ENCODE measurements around the gene BCL11B. TPM values are rescaled to one million over a fixed set of nuclear protein-coding genes. Genes with fewer than 3 reads are reported as not detected.

Gene BCL11B
- total RNA-seq, 1 donor from 2014 or later = 1.3 TPM

GRCh38 chr14:99176156-99176945 lies 95.6 kb downstream of the BCL11B start:
- H2AFZ ChIP-seq (replicated peaks) = no peak overlapping the region
- Mint-ChIP-seq H3K9me3 (no peaks in the 10 kb centered on the region), H3K4me3 (no peak overlapping the region), H3K36me3 (no peaks in the 10 kb centered on the region), H3K27me3 (ENCODE audit: insufficient read depth, low read depth) (no peaks in the 10 kb centered on the region), H3K4me1 (peaks cover 10% of the 10 kb centered on the region), H3K27ac (no peak overlapping the region)
- no peak overlapping the region for H3K4me3 ChIP-seq
- H3F3A ChIP-seq (ENCODE audit: low read depth) = no peaks in the 10 kb centered on the region
- H3K9ac ChIP-seq = no peak overlapping the region
- no peaks in the 10 kb centered on the region for H3K9me3 ChIP-seq (ENCODE audit: low read depth)
- no peak overlapping the region for H3K27ac ChIP-seq
- H3K4me1 ChIP-seq = no peaks in the 10 kb centered on the region
- no peaks in the 10 kb centered on the region for H3K36me3 ChIP-seq
- no peak overlapping the region for H3K4me2 ChIP-seq
- TF ChIP-seq EZH2 (IDR thresholded peaks at IDR 0.05) (no peak), EZH2phosphoT487 (IDR thresholded peaks at IDR 0.05) (no peak), CTCF (IDR thresholded peaks at IDR 0.05) (no peak)
- H4K20me1 ChIP-seq (ENCODE audit: low read depth) = no peaks in the 10 kb centered on the region
- no peaks in the 10 kb centered on the region for H3K27me3 ChIP-seq
- no peak for DNase-seq (ENCODE audit: low spot score)
- H3K79me2 ChIP-seq (ENCODE audit: low read depth) = no peaks in the 10 kb centered on the region

GRCh38 chr14:99175331-99176155 lies 96.5 kb downstream of the BCL11B start:
- DNase-seq (ENCODE audit: low spot score) = no peak
- Histone ChIP-seq H4K20me1 (ENCODE audit: low read depth) (no peaks in the 10 kb centered on the region), H3K4me2 (no peak overlapping the region), H3K79me2 (ENCODE audit: low read depth) (no peaks in the 10 kb centered on the region), H3K4me3 (no peak overlapping the region), H3F3A (ENCODE audit: low read depth) (no peaks in the 10 kb centered on the region), H3K36me3 (no peaks in the 10 kb centered on the region), H3K4me1 (no peaks in the 10 kb centered on the region), H3K9ac (no peak overlapping the region), H3K27ac (no peak overlapping the region), H3K27me3 (no peaks in the 10 kb centered on the region), H3K9me3 (ENCODE audit: low read depth) (no peaks in the 10 kb centered on the region), H2AFZ (replicated peaks) (no peak overlapping the region)
- H3K4me1 Mint-ChIP-seq = peaks cover 10% of the 10 kb centered on the region
- H3K9me3 Mint-ChIP-seq = no peaks in the 10 kb centered on the region
- H3K36me3 Mint-ChIP-seq = no peaks in the 10 kb centered on the region
- TF ChIP-seq EZH2phosphoT487 (IDR thresholded peaks at IDR 0.05) (no peak), EZH2 (IDR thresholded peaks at IDR 0.05) (no peak), CTCF (IDR thresholded peaks at IDR 0.05) (no peak)
- no peak overlapping the region for H3K4me3 Mint-ChIP-seq
- no peak overlapping the region for H3K27ac Mint-ChIP-seq
- H3K27me3 Mint-ChIP-seq (ENCODE audit: insufficient read depth, low read depth) = no peaks in the 10 kb centered on the region

- Histone ChIP-seq H3K4me1 (peaks cover 4% of the 10 kb centered on the region), H3K27ac (no peak overlapping the region), H3K9ac (no peak overlapping the region), H3K9me3 (ENCODE audit: low read depth) (no peaks in the 10 kb centered on the region), H3K27me3 (no peaks in the 10 kb centered on the region), H3K4me2 (no peak overlapping the region), H2AFZ (replicated peaks) (no peak overlapping the region), H4K20me1 (ENCODE audit: low read depth) (no peaks in the 10 kb centered on the region), H3K4me3 (no peak overlapping the region), H3K36me3 (no peaks in the 10 kb centered on the region), H3K79me2 (ENCODE audit: low read depth) (no peaks in the 10 kb centered on the region), H3F3A (ENCODE audit: low read depth) (no peaks in the 10 kb centered on the region)
- no peak overlapping the region for H3K27ac Mint-ChIP-seq
- DNase-seq (ENCODE audit: low spot score) = no peak
- no peak for TF ChIP-seq EZH2 (IDR thresholded peaks at IDR 0.05)
- TF ChIP-seq CTCF (IDR thresholded peaks at IDR 0.05) = no peak
- TF ChIP-seq EZH2phosphoT487 (IDR thresholded peaks at IDR 0.05) = no peak
- no peaks in the 10 kb centered on the region for H3K9me3 Mint-ChIP-seq
- H3K4me3 Mint-ChIP-seq = no peak overlapping the region
- H3K27me3 Mint-ChIP-seq (ENCODE audit: insufficient read depth, low read depth) = no peaks in the 10 kb centered on the region
- H3K36me3 Mint-ChIP-seq = no peaks in the 10 kb centered on the region
- peaks cover 7% of the 10 kb centered on the region for H3K4me1 Mint-ChIP-seq
Measured at GRCh38 chr14:99174770-99175319, 97.2 kb downstream of the BCL11B start.

Data from neural progenitor cell (in vitro differentiated cells).